Natural killer cell treated with Interleukin-12 subunit alpha and Interleukin-12 subunit beta and Interleukin-15 and Interleukin-18, amount 100 ng/mL, for 72 hours (primary cell): ENCODE results near the gene VAMP2. TPM values are rescaled to one million over a fixed set of nuclear protein-coding genes. Genes with fewer than 3 reads are reported as not detected.

ENCODE experiments used
- ATAC-seq, 2 donors: fragments of 150-1000 bp; cut with Tn5 transposase in 1 of 2; sonication (Bioruptor Pico), chemical (Tn5 transposase) in 1 of 2; 2 replicates each; pipeline ENCODE4 v1.10.0; 2021
- DNase-seq: peaks from one replicate; pipeline ENCODE4 v3.0.0; 2022; ENCODE audit warnings: low spot score
- H3K27ac Mint-ChIP-seq, 2 donors: 1 replicate in 1 of 2; 2 replicates in 1 of 2; pipeline ENCODE4 v1.8.0; 2022; ENCODE audit warnings: mixed read lengths in 2 of 2, mild to moderate bottlenecking in 1 of 2, moderate library complexity in 1 of 2
- H3K27me3 Mint-ChIP-seq, 2 donors: 1 replicate in 1 of 2; 2 replicates in 1 of 2; pipeline ENCODE4 v1.8.0; 2022; ENCODE audit warnings: mixed read lengths in 2 of 2
- H3K36me3 Mint-ChIP-seq: one replicate; pipeline ENCODE4 v1.8.0; 2022; ENCODE audit warnings: mixed read lengths
- H3K4me1 Mint-ChIP-seq, 2 donors: 1 replicate in 1 of 2; 2 replicates in 1 of 2; pipeline ENCODE4 v1.8.0; 2022; ENCODE audit warnings: low read depth in 2 of 2, mixed read lengths in 2 of 2, mild to moderate bottlenecking in 1 of 2
- H3K4me3 Mint-ChIP-seq: one replicate; pipeline ENCODE4 v1.8.0; 2022; ENCODE audit warnings: mixed read lengths
- H3K9me3 Mint-ChIP-seq: 2 replicates; pipeline ENCODE4 v1.8.0; 2022; ENCODE audit warnings: mixed read lengths
- total RNA-seq, 2 donors: library from RNA; stranded (reverse); gene quantifications; one replicate each; pipeline ENCODE4 v1.2.3, GENCODE V29; 2022

Gene VAMP2
- total RNA-seq, 2 donors from 2014 or later: 54.6 to 73.0 TPM

DNA sequence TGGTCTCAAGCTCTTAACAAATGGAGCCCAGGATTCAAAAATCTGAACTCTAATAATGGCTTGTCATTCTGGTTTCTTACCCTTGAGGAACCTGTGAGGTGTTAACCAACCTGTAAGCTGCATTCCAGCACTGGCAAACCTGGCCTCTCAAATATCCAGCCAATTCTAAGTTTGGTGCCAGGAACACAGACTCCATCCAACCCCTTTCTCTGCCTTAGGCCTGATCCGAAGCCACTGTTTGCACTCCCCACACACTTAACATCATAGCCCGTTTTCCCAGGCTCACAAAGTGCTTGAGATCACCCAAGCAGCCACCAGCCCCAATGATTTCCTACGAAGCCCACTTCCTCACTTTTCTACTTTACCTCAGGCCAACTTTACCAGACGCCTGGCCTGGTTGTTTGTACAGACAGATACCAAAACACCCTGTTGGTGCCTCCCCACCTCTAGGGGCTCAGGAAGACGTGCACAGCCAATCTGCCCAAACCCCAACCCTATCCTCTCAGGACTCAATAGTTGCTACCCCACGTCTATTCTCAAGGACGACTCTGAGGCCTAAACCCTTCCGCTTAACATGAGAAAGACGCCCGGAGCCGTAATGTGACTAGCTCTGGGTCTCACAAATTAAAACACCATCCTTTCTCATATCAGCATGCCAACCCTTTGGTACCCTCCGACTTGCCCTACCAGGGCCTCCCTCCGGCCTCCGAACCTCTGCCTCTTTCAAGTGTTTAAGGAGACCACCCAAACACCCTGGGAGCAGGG is 7.3 kb downstream of the VAMP2 start:
- DNase-seq: no peak
- H3K4me3 Mint-ChIP-seq: no peak overlapping the region
- no peaks in the 10 kb centered on the region for H3K9me3 Mint-ChIP-seq
- H3K36me3 Mint-ChIP-seq: peaks cover 6% of the 10 kb centered on the region
- H3K4me1 Mint-ChIP-seq: peaks cover 26 to 50% of the 10 kb centered on the region in 2 donors
- no peaks in the 10 kb centered on the region for H3K27me3 Mint-ChIP-seq
- no peak for ATAC-seq
- no peak overlapping the region for H3K27ac Mint-ChIP-seq

- Mint-ChIP-seq H3K27me3 (no peaks in the 10 kb centered on the region), H3K27ac (no peak overlapping the region), H3K9me3 (no peaks in the 10 kb centered on the region), H3K4me3 (no peak overlapping the region), H3K4me1 (peaks cover 19 to 46% of the 10 kb centered on the region in 2 donors), H3K36me3 (no peaks in the 10 kb centered on the region)
- no peak for ATAC-seq
- no peak for DNase-seq
Measured at GRCh38 chr17:8154608-8155155, 8.1 kb downstream of the VAMP2 start.

- ATAC-seq (no peak), DNase-seq (peak; percentile 83)
- Mint-ChIP-seq H3K4me1 (peaks cover 15 to 40% of the 10 kb centered on the region in 2 donors), H3K27ac (no peak overlapping the region), H3K4me3 (no peak overlapping the region), H3K27me3 (no peaks in the 10 kb centered on the region), H3K9me3 (no peaks in the 10 kb centered on the region), H3K36me3 (no peaks in the 10 kb centered on the region)
Measured at GRCh38 chr17:8153957-8154607, 8.7 kb downstream of the VAMP2 start.

DNA sequence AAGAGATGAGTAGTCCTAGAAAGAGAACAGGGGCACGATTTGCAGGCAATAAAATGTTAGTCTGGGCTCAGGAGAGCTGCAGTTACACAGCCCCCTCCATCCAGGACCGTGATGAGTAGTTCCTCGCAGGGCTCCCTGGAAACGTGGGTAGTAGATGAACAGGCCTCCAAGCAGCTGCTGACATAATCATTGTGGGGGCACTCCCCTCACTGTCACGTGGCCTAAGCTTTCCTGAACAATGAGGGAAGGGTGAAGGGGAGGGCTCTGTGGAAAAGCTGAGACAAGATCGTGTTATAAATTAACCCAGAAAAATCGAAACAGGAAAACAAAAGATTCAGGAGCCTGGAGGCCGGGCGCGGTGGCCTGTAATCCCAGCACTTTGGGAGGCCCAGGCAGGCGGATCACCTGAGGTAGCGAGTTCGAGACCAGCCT is 9.2 kb downstream of the VAMP2 start:
- no peak for DNase-seq
- Mint-ChIP-seq H3K27ac (no peak overlapping the region), H3K27me3 (no peaks in the 10 kb centered on the region), H3K4me1 (peaks cover 10 to 36% of the 10 kb centered on the region in 2 donors), H3K9me3 (no peaks in the 10 kb centered on the region), H3K36me3 (no peaks in the 10 kb centered on the region), H3K4me3 (no peak overlapping the region)
- no peak for ATAC-seq

DNA sequence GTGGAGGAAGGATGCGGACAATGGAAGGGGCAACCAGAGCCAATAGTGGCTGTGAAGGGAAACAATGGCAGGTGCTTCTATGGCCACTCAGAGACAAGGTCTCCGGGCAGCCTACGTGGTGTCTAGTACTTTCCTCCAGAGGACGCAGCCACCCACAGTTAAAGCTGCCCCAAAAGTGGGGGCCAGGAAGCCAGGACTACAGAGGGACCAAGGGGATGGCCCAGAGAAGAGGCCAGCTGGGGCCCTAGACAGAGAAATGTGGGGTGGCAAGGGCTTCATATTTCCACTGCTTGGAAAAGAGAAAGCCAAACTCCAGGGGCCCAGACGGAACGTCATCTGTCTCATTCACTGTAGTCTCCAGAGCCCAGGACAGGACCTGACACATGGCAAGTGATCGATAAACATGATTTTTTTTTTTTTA is 9.7 kb downstream of the VAMP2 start:
- H3K4me3 Mint-ChIP-seq: no peak overlapping the region
- H3K4me1 Mint-ChIP-seq: peaks cover 7 to 34% of the 10 kb centered on the region in 2 donors
- H3K36me3 Mint-ChIP-seq: no peaks in the 10 kb centered on the region
- ATAC-seq (no peak), DNase-seq (no peak)
- H3K27me3 Mint-ChIP-seq: no peaks in the 10 kb centered on the region
- H3K27ac Mint-ChIP-seq: no peak overlapping the region
- H3K9me3 Mint-ChIP-seq: no peaks in the 10 kb centered on the region

GRCh38 chr17:8152112-8152775 is 10.5 kb downstream of the VAMP2 start, which contains the start of gene PER1:
PER1 (minus strand) TSS chr17:8152404; CDS start chr17:8150706, 1,698 bp downstream.
- ATAC-seq: peak; percentile 55 to 63
- H3K36me3 Mint-ChIP-seq: no peaks in the 10 kb centered on the region
- H3K27me3 Mint-ChIP-seq: no peaks in the 10 kb centered on the region

GRCh38 chr17:8151641-8152111 is 11.1 kb downstream of the VAMP2 start:
- DNase-seq (no peak), ATAC-seq (no peak)
- H3K27me3 Mint-ChIP-seq: no peaks in the 10 kb centered on the region
- H3K4me3 Mint-ChIP-seq: no peak overlapping the region
- H3K9me3 Mint-ChIP-seq: no peaks in the 10 kb centered on the region
- H3K27ac Mint-ChIP-seq: peak overlapping the region in 1 of 2 donors; percentile 89
- peaks cover 7 to 34% of the 10 kb centered on the region in 2 donors for H3K4me1 Mint-ChIP-seq
- H3K36me3 Mint-ChIP-seq: no peaks in the 10 kb centered on the region

More at GRCh38 chr17:8152112-8152775, 10.5 kb downstream of the VAMP2 start, which contains the start of gene PER1:
- peaks cover 7 to 34% of the 10 kb centered on the region in 2 donors for H3K4me1 Mint-ChIP-seq
- DNase-seq: peak; percentile 94
- H3K9me3 Mint-ChIP-seq: no peaks in the 10 kb centered on the region
- peak within 1 kb of the TSS in 1 of 2 donors; percentile 89 for H3K27ac Mint-ChIP-seq
- H3K4me3 Mint-ChIP-seq: no peak within 1 kb of the TSS

- Mint-ChIP-seq H3K4me1 (peaks cover 7 to 34% of the 10 kb centered on the region in 2 donors), H3K9me3 (no peaks in the 10 kb centered on the region), H3K27me3 (no peaks in the 10 kb centered on the region), H3K4me3 (no peak overlapping the region), H3K36me3 (no peaks in the 10 kb centered on the region), H3K27ac (peak overlapping the region in 1 of 2 donors; percentile 89)
- ATAC-seq (peak; percentile 71 to 77), DNase-seq (peak; percentile 91)
Measured at GRCh38 chr17:8151120-8151640, 11.6 kb downstream of the VAMP2 start.

- DNase-seq: no peak
- Mint-ChIP-seq H3K4me1 (peaks cover 7 to 34% of the 10 kb centered on the region in 2 donors), H3K4me3 (no peak overlapping the region)
Measured at GRCh38 chr17:8150194-8151119, 12.3 kb downstream of the VAMP2 start.

GRCh38 chr17:8149419-8150193 is 13.1 kb downstream of the VAMP2 start:
- Mint-ChIP-seq H3K36me3 (no peaks in the 10 kb centered on the region), H3K27ac (peak overlapping the region in 1 of 2 donors; percentile 21), H3K4me3 (peak overlapping the region; percentile 30), H3K4me1 (peaks cover 7 to 34% of the 10 kb centered on the region in 2 donors), H3K9me3 (no peaks in the 10 kb centered on the region), H3K27me3 (no peaks in the 10 kb centered on the region)
- ATAC-seq (no peak), DNase-seq (no peak)

More at GRCh38 chr17:8150194-8151119, 12.3 kb downstream of the VAMP2 start:
- H3K27ac Mint-ChIP-seq: peak overlapping the region in 1 of 2 donors; percentile 21
- no peaks in the 10 kb centered on the region for H3K9me3 Mint-ChIP-seq
- no peaks in the 10 kb centered on the region for H3K36me3 Mint-ChIP-seq
- H3K27me3 Mint-ChIP-seq: no peaks in the 10 kb centered on the region
- ATAC-seq: no peak

DNA sequence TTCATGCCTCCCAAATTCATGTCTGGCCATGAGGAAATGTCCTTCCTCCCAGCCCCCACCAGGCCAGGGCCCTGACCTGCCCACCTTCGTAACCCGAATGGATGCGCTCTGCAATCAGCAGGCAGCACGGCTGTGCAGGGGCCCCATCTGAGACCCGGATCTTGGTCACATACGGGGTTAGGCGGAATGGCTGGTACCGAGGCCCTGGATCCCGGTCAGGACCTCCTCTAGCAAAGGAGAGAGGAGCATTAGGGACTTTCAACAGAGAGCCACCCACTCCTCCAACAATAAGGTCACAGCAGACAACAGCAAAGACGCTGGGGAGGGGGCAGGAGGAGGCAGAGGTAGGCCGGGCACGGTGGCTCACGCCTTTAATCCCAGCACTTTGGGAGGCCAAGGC is 14.2 kb downstream of the VAMP2 start:
- no peak overlapping the region for H3K27ac Mint-ChIP-seq
- H3K36me3 Mint-ChIP-seq: no peaks in the 10 kb centered on the region
- H3K4me1 Mint-ChIP-seq: peaks cover 7 to 26% of the 10 kb centered on the region in 2 donors
- no peaks in the 10 kb centered on the region for H3K27me3 Mint-ChIP-seq
- no peak overlapping the region for H3K4me3 Mint-ChIP-seq
- ATAC-seq (no peak), DNase-seq (no peak)
- H3K9me3 Mint-ChIP-seq: no peaks in the 10 kb centered on the region
